ENCODE results near the gene NPLOC4.

Gene NPLOC4

DNA sequence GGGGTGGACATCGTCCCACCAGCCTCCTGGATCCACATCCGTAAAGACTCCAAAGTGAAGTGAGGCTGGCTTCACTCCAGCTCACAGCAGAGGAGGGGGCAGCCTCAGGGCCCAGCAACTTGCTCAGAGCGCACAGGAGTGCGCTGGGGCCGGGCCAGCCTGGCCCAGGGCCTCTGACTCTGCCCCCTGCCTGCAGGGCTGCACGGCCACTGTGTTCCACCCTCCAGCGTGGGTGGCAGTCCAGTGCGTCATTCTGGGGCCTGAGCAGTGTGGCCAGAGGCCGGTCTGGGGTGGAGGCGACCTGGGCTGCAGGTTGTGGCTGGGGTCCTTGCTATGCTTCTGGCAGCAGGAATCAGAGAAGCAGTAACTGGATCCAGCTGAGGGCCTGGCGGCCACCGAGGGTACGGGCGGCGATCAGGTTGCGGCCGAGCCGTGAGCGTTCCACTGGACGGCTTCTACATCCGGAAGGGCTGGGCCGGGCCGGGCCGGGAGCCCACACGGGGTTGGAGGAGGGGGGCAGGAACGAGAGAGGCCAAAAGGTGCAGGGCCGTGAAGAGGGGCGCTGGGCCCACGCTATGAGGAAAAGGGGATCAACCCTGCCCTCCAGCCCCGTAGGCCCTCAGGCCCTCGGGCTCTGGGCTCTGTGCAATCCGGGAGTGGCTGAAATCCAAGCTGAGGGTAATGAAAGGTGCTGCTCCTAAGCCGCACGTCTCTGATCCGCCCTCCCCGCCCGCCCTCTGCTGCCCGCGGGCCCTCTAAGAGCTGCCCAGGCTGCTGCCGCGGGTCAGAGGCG is 109.1 kb downstream of the NPLOC4 start, which contains the start of gene FSCN2:
TSS of gene FSCN2 (plus strand) at position 787 of the 793 bp plus-strand sequence. CDS start 155 bp downstream, outside the sequence.
- no peak within 1 kb of the TSS for H2AFZ ChIP-seq (ENCODE audit: low read depth, low read length, severe bottlenecking)
- no peak within 1 kb of the TSS for H3K4me3 ChIP-seq (ENCODE audit: insufficient read depth, low read length, poor library complexity, severe bottlenecking)
- no peak within 1 kb of the TSS for H3K9ac ChIP-seq (ENCODE audit: low read length)
- H3K9me2 ChIP-seq (replicated peaks; ENCODE audit: insufficient read depth, low read length), result no peaks in the 10 kb centered on the region
- TF ChIP-seq, protein P1, sequence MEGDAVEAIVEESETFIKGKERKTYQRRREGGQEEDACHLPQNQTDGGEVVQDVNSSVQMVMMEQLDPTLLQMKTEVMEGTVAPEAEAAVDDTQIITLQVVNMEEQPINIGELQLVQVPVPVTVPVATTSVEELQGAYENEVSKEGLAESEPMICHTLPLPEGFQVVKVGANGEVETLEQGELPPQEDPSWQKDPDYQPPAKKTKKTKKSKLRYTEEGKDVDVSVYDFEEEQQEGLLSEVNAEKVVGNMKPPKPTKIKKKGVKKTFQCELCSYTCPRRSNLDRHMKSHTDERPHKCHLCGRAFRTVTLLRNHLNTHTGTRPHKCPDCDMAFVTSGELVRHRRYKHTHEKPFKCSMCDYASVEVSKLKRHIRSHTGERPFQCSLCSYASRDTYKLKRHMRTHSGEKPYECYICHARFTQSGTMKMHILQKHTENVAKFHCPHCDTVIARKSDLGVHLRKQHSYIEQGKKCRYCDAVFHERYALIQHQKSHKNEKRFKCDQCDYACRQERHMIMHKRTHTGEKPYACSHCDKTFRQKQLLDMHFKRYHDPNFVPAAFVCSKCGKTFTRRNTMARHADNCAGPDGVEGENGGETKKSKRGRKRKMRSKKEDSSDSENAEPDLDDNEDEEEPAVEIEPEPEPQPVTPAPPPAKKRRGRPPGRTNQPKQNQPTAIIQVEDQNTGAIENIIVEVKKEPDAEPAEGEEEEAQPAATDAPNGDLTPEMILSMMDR (IDR thresholded peaks at IDR 0.05; ENCODE audit: insufficient read depth, low read length, poor library complexity, severe bottlenecking), result no peak
- TF ChIP-seq EZH2phosphoT487 (conservative IDR thresholded peaks at IDR 0.05; ENCODE audit: low read length), result no peak
- no peaks in the 10 kb centered on the region for H3K36me3 ChIP-seq (ENCODE audit: low read length)
- no peaks in the 10 kb centered on the region for H3K79me2 ChIP-seq (ENCODE audit: insufficient read depth, low read length)
- no peak within 1 kb of the TSS for H3K27ac ChIP-seq (ENCODE audit: low read depth, low read length)
- no peak within 1 kb of the TSS for H3K4me2 ChIP-seq (ENCODE audit: low read depth, low read length, poor library complexity, severe bottlenecking)
- H3K9me3 ChIP-seq (ENCODE audit: insufficient read depth, low read length), result no peaks in the 10 kb centered on the region
- no peaks in the 10 kb centered on the region for H4K20me1 ChIP-seq (ENCODE audit: low read depth, low read length)
- H3F3A ChIP-seq (ENCODE audit: insufficient read depth), result no peaks in the 10 kb centered on the region
- no peaks in the 10 kb centered on the region for H3K27me3 ChIP-seq (ENCODE audit: low read length)

DNA sequence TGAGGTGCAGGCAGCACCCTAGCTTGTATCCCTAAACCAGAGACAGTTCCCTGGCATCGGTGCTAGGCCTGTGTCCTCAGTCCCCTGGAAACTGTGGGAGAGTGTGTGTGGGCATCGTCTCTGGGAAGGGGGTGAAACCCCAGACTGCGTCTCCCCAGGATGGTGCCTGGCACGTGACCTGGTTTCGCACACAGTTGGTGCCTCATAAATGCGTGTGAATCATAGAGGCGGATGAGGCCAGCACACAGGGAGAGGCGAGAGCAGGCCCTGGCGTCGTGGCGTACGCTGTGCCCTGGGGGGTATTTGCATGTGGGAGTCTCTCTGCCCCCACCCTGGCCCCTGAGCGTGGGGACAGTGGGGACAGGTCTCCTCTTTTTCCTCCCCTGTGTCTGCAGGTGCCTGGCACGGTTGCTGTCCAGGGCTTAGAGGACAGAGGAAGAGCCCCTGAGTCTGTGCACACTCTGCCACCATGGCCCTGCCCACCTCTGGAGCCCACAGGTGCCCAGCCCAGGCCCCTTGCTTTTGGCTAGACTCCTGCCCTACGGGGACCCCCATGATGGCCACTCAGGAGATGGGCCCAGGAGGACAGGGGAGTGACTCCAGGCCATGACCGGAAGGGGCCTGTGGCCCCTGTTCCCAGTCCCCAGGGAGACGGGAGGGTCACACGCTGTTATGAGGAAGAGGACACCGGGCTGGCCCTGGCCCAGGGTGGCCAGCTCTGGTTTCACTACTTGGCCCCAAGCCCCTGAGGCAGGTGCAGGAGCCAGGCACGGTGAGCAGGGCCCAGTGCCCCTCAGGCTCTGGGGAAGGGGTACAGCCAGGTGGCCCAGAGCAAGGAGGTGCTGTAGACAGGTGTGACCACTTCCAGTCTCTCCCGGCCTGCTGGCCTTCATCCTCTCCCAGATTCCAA is 110.0 kb downstream of the NPLOC4 start:
- no peak overlapping the region for H3K9ac ChIP-seq (ENCODE audit: low read length)
- H3K79me2 ChIP-seq (ENCODE audit: insufficient read depth, low read length), result no peaks in the 10 kb centered on the region
- no peaks in the 10 kb centered on the region for H3F3A ChIP-seq (ENCODE audit: insufficient read depth)
- H4K20me1 ChIP-seq (ENCODE audit: low read depth, low read length), result no peaks in the 10 kb centered on the region
- H2AFZ ChIP-seq (ENCODE audit: low read depth, low read length, severe bottlenecking), result no peak overlapping the region
- H3K36me3 ChIP-seq (ENCODE audit: low read length), result no peaks in the 10 kb centered on the region
- no peaks in the 10 kb centered on the region for H3K27me3 ChIP-seq (ENCODE audit: low read length)
- H3K9me2 ChIP-seq (replicated peaks; ENCODE audit: insufficient read depth, low read length), result no peaks in the 10 kb centered on the region
- H3K4me3 ChIP-seq (ENCODE audit: insufficient read depth, low read length, poor library complexity, severe bottlenecking), result no peak overlapping the region
- H3K9me3 ChIP-seq (ENCODE audit: insufficient read depth, low read length), result no peaks in the 10 kb centered on the region
- TF ChIP-seq, protein P1 (IDR thresholded peaks at IDR 0.05; ENCODE audit: insufficient read depth, low read length, poor library complexity, severe bottlenecking), result no peak
- no peak for TF ChIP-seq EZH2phosphoT487 (conservative IDR thresholded peaks at IDR 0.05; ENCODE audit: low read length)
- H3K27ac ChIP-seq (ENCODE audit: low read depth, low read length), result no peak overlapping the region
- no peak overlapping the region for H3K4me2 ChIP-seq (ENCODE audit: low read depth, low read length, poor library complexity, severe bottlenecking)

DNA sequence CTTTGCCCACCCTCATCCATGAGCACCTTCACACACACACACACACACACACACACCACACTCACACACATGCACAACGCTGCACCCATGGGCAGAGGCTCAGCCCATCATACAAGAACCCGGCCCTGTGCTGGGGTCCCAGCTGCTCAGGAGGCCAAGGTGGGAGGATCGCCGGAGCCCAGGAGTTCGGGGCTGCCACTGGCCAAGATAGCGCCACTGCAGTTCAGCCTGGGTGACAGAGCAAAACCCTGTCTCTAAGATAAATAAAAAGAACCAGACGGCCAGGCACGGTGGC is 112.1 kb downstream of the NPLOC4 start:
- H3F3A ChIP-seq (ENCODE audit: insufficient read depth), result peaks cover 5% of the 10 kb centered on the region; the same call in 1 of the 2 replicates

More for the DNA sequence above, 112.1 kb downstream of the NPLOC4 start:
- TF ChIP-seq, protein P1 (IDR thresholded peaks at IDR 0.05; ENCODE audit: insufficient read depth, low read length, poor library complexity, severe bottlenecking), result no peak
- no peak for TF ChIP-seq EZH2phosphoT487 (conservative IDR thresholded peaks at IDR 0.05; ENCODE audit: low read length)
- Histone ChIP-seq H3K27me3 (ENCODE audit: low read length) (no peaks in the 10 kb centered on the region), H3K36me3 (ENCODE audit: low read length) (no peaks in the 10 kb centered on the region), H3K9me3 (ENCODE audit: insufficient read depth, low read length) (no peaks in the 10 kb centered on the region), H3K9me2 (replicated peaks; ENCODE audit: insufficient read depth, low read length) (no peaks in the 10 kb centered on the region), H4K20me1 (ENCODE audit: low read depth, low read length) (no peaks in the 10 kb centered on the region), H3K4me3 (ENCODE audit: insufficient read depth, low read length, poor library complexity, severe bottlenecking) (no peak overlapping the region), H2AFZ (ENCODE audit: low read depth, low read length, severe bottlenecking) (no peak overlapping the region), H3K4me2 (ENCODE audit: low read depth, low read length, poor library complexity, severe bottlenecking) (no peak overlapping the region), H3K9ac (ENCODE audit: low read length) (no peak overlapping the region), H3K27ac (ENCODE audit: low read depth, low read length) (no peak overlapping the region), H3K79me2 (ENCODE audit: insufficient read depth, low read length) (no peaks in the 10 kb centered on the region)
